Esophagus muscularis mucosa (tissue), 4 donors: ENCODE results near the gene IGIP.
A peak's percentile ranks its signal among the peaks of the same experiment; 100 is the strongest.

Source experiments
- EP300 ChIP-seq: sonication (generic); formaldehyde crosslinking; IDR thresholded peaks from one replicate; pipeline ENCODE4 v1.6.1; 2017; ENCODE audit warnings: antibody characterized with exemption
- POLR2A ChIP-seq: fragments of 450-650 bp; IDR thresholded peaks from one replicate; pipeline ENCODE4 v1.6.1; 2017; ENCODE audit warnings: antibody characterized with exemption, moderate library complexity, mild to moderate bottlenecking, low read depth
- POLR2AphosphoS5 ChIP-seq, 2 donors: sonication (generic); formaldehyde crosslinking; IDR thresholded peaks; one replicate each; pipeline ENCODE4 v1.6.1; 2017; ENCODE audit warnings: antibody characterized with exemption in 2 of 2
- TF ChIP-seq, protein P1 (sequence below), 3 experiments: fragments of 200-600 bp in 2 of 3; fragments of 450-650 bp in 1 of 3; sonication (generic) in 2 of 3; IDR thresholded peaks; one replicate each; pipeline ENCODE4 v1.5.1; 2017 to 2019; ENCODE audit warnings: antibody characterized with exemption in 3 of 3, mild to moderate bottlenecking in 2 of 3, moderate library complexity in 1 of 3

- TF ChIP-seq, protein P1, sequence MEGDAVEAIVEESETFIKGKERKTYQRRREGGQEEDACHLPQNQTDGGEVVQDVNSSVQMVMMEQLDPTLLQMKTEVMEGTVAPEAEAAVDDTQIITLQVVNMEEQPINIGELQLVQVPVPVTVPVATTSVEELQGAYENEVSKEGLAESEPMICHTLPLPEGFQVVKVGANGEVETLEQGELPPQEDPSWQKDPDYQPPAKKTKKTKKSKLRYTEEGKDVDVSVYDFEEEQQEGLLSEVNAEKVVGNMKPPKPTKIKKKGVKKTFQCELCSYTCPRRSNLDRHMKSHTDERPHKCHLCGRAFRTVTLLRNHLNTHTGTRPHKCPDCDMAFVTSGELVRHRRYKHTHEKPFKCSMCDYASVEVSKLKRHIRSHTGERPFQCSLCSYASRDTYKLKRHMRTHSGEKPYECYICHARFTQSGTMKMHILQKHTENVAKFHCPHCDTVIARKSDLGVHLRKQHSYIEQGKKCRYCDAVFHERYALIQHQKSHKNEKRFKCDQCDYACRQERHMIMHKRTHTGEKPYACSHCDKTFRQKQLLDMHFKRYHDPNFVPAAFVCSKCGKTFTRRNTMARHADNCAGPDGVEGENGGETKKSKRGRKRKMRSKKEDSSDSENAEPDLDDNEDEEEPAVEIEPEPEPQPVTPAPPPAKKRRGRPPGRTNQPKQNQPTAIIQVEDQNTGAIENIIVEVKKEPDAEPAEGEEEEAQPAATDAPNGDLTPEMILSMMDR (IDR thresholded peaks at IDR 0.05): no peak
- TF ChIP-seq POLR2A: no peak
- no peak for TF ChIP-seq EP300
- peak; percentile 70 to 71 for TF ChIP-seq POLR2AphosphoS5 (IDR thresholded peaks at IDR 0.05)
Observed at GRCh38 chr5:140114341-140115185, 11.2 kb upstream of the IGIP start.
